A549 (cell line): ENCODE data around the gene SLC17A2. TPM values are rescaled to one million over a fixed set of nuclear protein-coding genes. Genes with fewer than 3 reads are reported as not detected.

Experiments used
- ATAC-seq, 2 experiments: fragments of 200-7000 bp in 1 of 2; fragments of >200 bp in 1 of 2; cut with Nextera tagmentation in 1 of 2; cut with Tn5 transposase in 1 of 2; 3 replicates each; pipeline versions ENCODE4 v1.8.0 to v1.9.1; 2018 to 2020; ENCODE audit warnings: mild to moderate bottlenecking in 1 of 2, moderate library complexity in 1 of 2
- CTCF ChIA-PET: fragments of 300-600 bp; sonication (Branson Sonifier 250); formaldehyde crosslinking; extraction: SDS; loops from one replicate; lab custom pipeline; 2021; ENCODE audit warnings: antibody characterized with exemption, inconsistent platforms; lab: Yijun Ruan, JAX
- POLR2A ChIA-PET: fragments of 350-600 bp; formaldehyde crosslinking; extraction: SDS; loops from one replicate; lab custom pipeline; 2021; ENCODE audit warnings: antibody characterized with exemption, inconsistent platforms; lab: Yijun Ruan, JAX
- DNase-seq, 2 experiments: peaks; one replicate each; pipeline versions ENCODE4 v3.0.0 to v3.0.0-alpha.2; 2011 to 2016; ENCODE audit warnings: low read depth in 1 of 2, low spot score in 1 of 2
- FAIRE-seq: peaks from 2 replicates; lab custom pipeline; 2011; peaks lifted over from hg19 to GRCh38; lab: Jason Lieb, UNC
- H3K27ac ChIP-seq, 2 experiments: fragments of >200 bp; sonication (Bioruptor Twin); formaldehyde crosslinking; 3 replicates each; pipeline ENCODE4 v1.5.1; 2016 to 2017
- H3K4me1 ChIP-seq: fragments of >200 bp; sonication (Bioruptor Twin); formaldehyde crosslinking; 3 replicates; pipeline ENCODE4 v1.6.1; 2016
- H3K4me2 ChIP-seq: fragments of >200 bp; sonication (Bioruptor Twin); formaldehyde crosslinking; 3 replicates; pipeline ENCODE4 v1.6.1; 2016
- H3K4me3 ChIP-seq: fragments of >200 bp; sonication (Bioruptor Twin); formaldehyde crosslinking; 3 replicates; pipeline ENCODE4 v1.5.1; 2016
- H3K9me3 ChIP-seq: fragments of >200 bp; sonication (Bioruptor Twin); formaldehyde crosslinking; 3 replicates; pipeline ENCODE4 v1.6.1; 2016
- BCL3 ChIP-seq: fragments of >200 bp; sonication (Bioruptor Twin); formaldehyde crosslinking; IDR thresholded peaks from 3 replicates; pipeline ENCODE4 v1.6.1; 2016
- CHD4 ChIP-seq: fragments of 200-600 bp; sonication (generic); IDR thresholded peaks from 2 replicates; pipeline ENCODE4 v1.6.1; 2016; ENCODE audit warnings: antibody characterized with exemption, mild to moderate bottlenecking, borderline replicate concordance
- EHMT2 ChIP-seq: fragments of 200-600 bp; sonication (generic); IDR thresholded peaks from 2 replicates; pipeline ENCODE4 v1.6.1; 2016; ENCODE audit warnings: antibody characterized with exemption, low read depth, mild to moderate bottlenecking, moderate library complexity
- EP300 ChIP-seq, 2 experiments: fragments of >200 bp; sonication (Bioruptor Twin); formaldehyde crosslinking; IDR thresholded peaks; 2 replicates in 1 of 2; 3 replicates in 1 of 2; pipeline ENCODE4 v1.6.1; 2016 to 2017
- FOSB ChIP-seq: fragments of 250-450 bp; sonication (Bioruptor Pico); IDR thresholded peaks from 2 replicates; pipeline ENCODE4 v1.5.0; 2020; ENCODE audit warnings: mild to moderate bottlenecking, moderate library complexity
- HDAC2 ChIP-seq: fragments of 200-600 bp; sonication (generic); IDR thresholded peaks from 2 replicates; pipeline ENCODE4 v1.6.1; 2016
- HOXA7 ChIP-seq: fragments of 250-450 bp; sonication (Bioruptor Pico); IDR thresholded peaks from 2 replicates; pipeline ENCODE4 v1.5.0; 2020; ENCODE audit warnings: mild to moderate bottlenecking, moderate library complexity
- HOXB13 ChIP-seq: fragments of 250-450 bp; sonication (Bioruptor Pico); IDR thresholded peaks from 2 replicates; pipeline ENCODE4 v1.5.0; 2020; ENCODE audit warnings: low read depth, mild to moderate bottlenecking, moderate library complexity
- HOXB5 ChIP-seq: fragments of 250-450 bp; sonication (Bioruptor Pico); IDR thresholded peaks from 2 replicates; pipeline ENCODE4 v1.5.0; 2020; ENCODE audit warnings: mild to moderate bottlenecking, moderate library complexity
- MAFK ChIP-seq: fragments of 450-650 bp; IDR thresholded peaks from 2 replicates; pipeline ENCODE4 v1.6.1; 2014; ENCODE audit not compliant: partially characterized antibody
- MAX ChIP-seq: IDR thresholded peaks from 2 replicates; pipeline ENCODE4 v1.6.1; 2012
- MAZ ChIP-seq: fragments of 150-350 bp; IDR thresholded peaks from 2 replicates; pipeline ENCODE4 v1.6.1; 2014; ENCODE audit warnings: antibody characterized with exemption, low read depth, low read length, borderline replicate concordance
- NFE2L2 ChIP-seq: fragments of 150-350 bp; conservative IDR thresholded peaks from 2 replicates; pipeline ENCODE4 v1.6.1; 2014; ENCODE audit warnings: low read length
- NPAS2 ChIP-seq: fragments of 250-450 bp; sonication (Bioruptor Pico); IDR thresholded peaks from 2 replicates; pipeline ENCODE4 v1.8.0; 2022; ENCODE audit warnings: mild to moderate bottlenecking, moderate library complexity, borderline replicate concordance
- RAD21 ChIP-seq, 2 experiments: fragments of >200 bp in 1 of 2; sonication (Bioruptor Twin) in 1 of 2; formaldehyde crosslinking in 1 of 2; IDR thresholded peaks in 1 of 2; conservative IDR thresholded peaks in 1 of 2; 2 replicates in 1 of 2; 3 replicates in 1 of 2; pipeline ENCODE4 v1.6.1; 2012 to 2018; ENCODE audit warnings: inconsistent platforms in 1 of 2
- RARB ChIP-seq: fragments of 250-450 bp; sonication (Bioruptor Pico); IDR thresholded peaks from 2 replicates; pipeline ENCODE4 v1.8.0; 2021; ENCODE audit warnings: mild to moderate bottlenecking, moderate library complexity
- REST ChIP-seq: fragments of 200-600 bp; sonication (generic); IDR thresholded peaks from 2 replicates; pipeline ENCODE4 v1.6.1; 2016; ENCODE audit warnings: antibody characterized with exemption, mild to moderate bottlenecking, moderate library complexity
- TP53 ChIP-seq: fragments of 250-450 bp; sonication (Bioruptor Pico); IDR thresholded peaks from 2 replicates; pipeline ENCODE4 v1.5.0; 2021; ENCODE audit warnings: mild to moderate bottlenecking, moderate library complexity
- USF2 ChIP-seq: fragments of 450-650 bp; IDR thresholded peaks from 2 replicates; pipeline ENCODE4 v1.6.1; 2014; ENCODE audit warnings: antibody characterized with exemption
- ZC3H11A ChIP-seq: fragments of 450-650 bp; IDR thresholded peaks from 2 replicates; pipeline ENCODE4 v1.6.1; 2014; ENCODE audit warnings: antibody characterized with exemption, mild to moderate bottlenecking
- ZFP36 ChIP-seq: fragments of 450-650 bp; IDR thresholded peaks from 2 replicates; pipeline ENCODE4 v1.6.1; 2014; ENCODE audit warnings: borderline replicate concordance; ENCODE audit not compliant: partially characterized antibody
- ZSCAN20 ChIP-seq: fragments of 250-450 bp; sonication (Bioruptor Pico); IDR thresholded peaks from 2 replicates; pipeline ENCODE4 v1.8.0; 2022; ENCODE audit warnings: mild to moderate bottlenecking, moderate library complexity
- WGBS: methylation state at CpG from one replicate; pipeline ENCODE4 v1.1.6; 2017; ENCODE audit errors: missing lambda C conversion rate; 5-methylcytosine and 5-hydroxymethylcytosine counted together
- polyA plus RNA-seq, 4 experiments: library from polyadenylated mRNA; depleted of rRNA in 3 of 4; stranded (reverse); fragments of >200 nt; fragmentation: RNase III in 1 of 4; extraction: RNeasy Plus Mini Kit Qiagen cat#74134 plus additional on column Dnase treatment in 1 of 4; gene quantifications; 2 replicates in 3 of 4; 3 replicates in 1 of 4; pipeline ENCODE4 v1.2.3, GENCODE V29; 2011 to 2017

SLC17A2 gene
- polyA plus RNA-seq, 2 of the 4 experiments (the other 2 are of a cell fraction) = not detected

DNA sequence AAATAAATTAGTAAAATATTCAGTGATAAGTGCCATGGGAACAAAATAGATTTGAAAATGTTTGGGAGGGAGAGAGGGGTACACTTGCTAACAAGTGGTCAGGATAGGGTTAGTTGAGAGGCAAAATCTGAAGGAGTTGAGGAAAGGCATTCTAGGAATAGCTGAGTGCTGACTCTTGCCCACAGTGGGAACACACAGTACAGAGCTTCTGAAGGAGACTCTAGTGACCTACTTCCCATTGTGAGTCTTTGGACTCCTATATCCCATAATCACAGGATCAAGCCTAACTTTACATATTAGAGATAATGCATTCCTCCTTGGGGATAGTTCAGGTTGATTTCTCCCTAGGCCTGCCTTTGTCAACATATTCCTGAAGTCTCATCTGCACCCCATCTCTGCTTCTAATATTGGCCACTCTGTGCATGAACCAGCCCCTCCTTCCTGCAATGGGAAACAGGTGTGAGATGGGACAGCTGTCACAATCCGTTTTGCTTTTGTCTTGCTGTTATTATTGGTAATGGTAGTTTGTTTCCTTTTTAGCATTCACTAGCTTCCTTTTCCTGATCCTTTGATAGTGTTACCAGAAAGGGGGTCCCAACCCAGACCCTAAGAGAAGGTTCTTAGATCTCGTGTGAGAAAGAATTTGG is 29.5 kb upstream of the SLC17A2 start:
- ATAC-seq (no peak), FAIRE-seq (no peak), DNase-seq (no peak)
- Histone ChIP-seq H3K27ac (no peak overlapping the region), H3K4me3 (no peak overlapping the region), H3K9me3 (no peaks in the 10 kb centered on the region), H3K4me1 (peaks cover 11% of the 10 kb centered on the region; the same call in 2 of the 3 replicates), H3K4me2 (no peak overlapping the region)
- TF ChIP-seq RARB (CRISPR knock-in tag) (no peak), EHMT2 (no peak), ZC3H11A (no peak), HOXA7 (CRISPR knock-in tag) (no peak), HDAC2 (no peak), REST (no peak), MAX (no peak), EP300 (IDR thresholded peaks at IDR 0.05) (no peak), NPAS2 (CRISPR knock-in tag) (no peak), TP53 (CRISPR knock-in tag) (no peak), HOXB13 (CRISPR knock-in tag) (no peak), RAD21 (conservative IDR thresholded peaks at IDR 0.05 in 1 of 2, IDR thresholded peaks at IDR 0.05 in 1 of 2) (no peak), ZFP36 (no peak), ZSCAN20 (CRISPR knock-in tag) (no peak), BCL3 (no peak), NFE2L2 (no peak), USF2 (no peak), HOXB5 (CRISPR knock-in tag) (no peak), MAZ (no peak)
- WGBS = 59% methylated on average over 2 of the region's 2 CpGs
- ChIA-PET CTCF (interaction anchor here (2.1 kb wide), 1 partner anchor 33 kb away, joined by 9 read pairs; no protein-coding TSS in a partner anchor), POLR2A (no interaction called here)

DNA sequence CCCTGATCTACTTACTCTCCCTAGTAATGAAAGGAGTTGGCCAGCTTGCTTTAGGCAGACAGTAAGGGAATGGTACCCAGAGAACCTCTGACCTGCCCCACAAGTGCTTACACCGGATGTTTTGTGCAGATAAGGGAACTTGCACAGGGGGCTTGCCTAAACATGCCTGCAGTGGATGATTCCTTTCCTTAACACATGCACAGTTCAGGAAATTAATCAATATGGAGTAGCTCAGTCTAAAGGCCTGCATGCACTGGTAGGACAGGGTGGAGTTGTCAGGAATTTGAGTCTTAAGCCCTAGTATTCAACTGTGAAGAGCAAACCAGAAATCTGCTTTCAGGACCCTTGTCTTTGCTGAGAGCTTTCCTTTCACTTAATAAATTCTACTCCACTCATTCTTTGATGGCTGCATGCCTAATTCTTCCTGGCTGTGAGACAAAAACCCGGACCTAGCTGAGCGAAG is 28.2 kb upstream of the SLC17A2 start:
- POLR2A ChIA-PET = no interaction called here
- 88% methylated on average over 3 of the region's 3 CpGs for WGBS
- H3K9me3 ChIP-seq = no peaks in the 10 kb centered on the region
- ATAC-seq (no peak), FAIRE-seq (no peak), DNase-seq (no peak)
- H3K4me2 ChIP-seq = no peak overlapping the region
- CTCF ChIA-PET = interaction anchor here (2.1 kb wide), 1 partner anchor 34 kb away, joined by 9 read pairs; no protein-coding TSS in a partner anchor
- TF ChIP-seq MAZ (no peak), REST (no peak), FOSB (CRISPR knock-in tag) (no peak), MAFK (no peak), TP53 (CRISPR knock-in tag) (no peak), CHD4 (no peak), EP300 (IDR thresholded peaks at IDR 0.05) (no peak)
- no peak overlapping the region for H3K4me3 ChIP-seq
- H3K4me1 ChIP-seq = peaks cover 8% of the 10 kb centered on the region; the same call in 2 of the 3 replicates
- no peak overlapping the region for H3K27ac ChIP-seq
